Cardiac muscle cell (in vitro differentiated cells and primary cell): ENCODE results near the gene GREM2. TPM values are rescaled to one million over a fixed set of nuclear protein-coding genes. Genes with fewer than 3 reads are reported as not detected.

Source experiments
- DNase-seq, 2 donors: peaks; one replicate each; pipeline versions ENCODE4 v3.0.0 to v3.0.0-alpha.2; 2010 to 2017; ENCODE audit warnings: low read depth in 1 of 2, low spot score in 1 of 2
- H3K27ac ChIP-seq: fragments of 200-600 bp; sonication (generic); 2 replicates; pipeline ENCODE4 v1.5.1; 2016
- H3K27me3 ChIP-seq: fragments of 200-600 bp; sonication (generic); 2 replicates; pipeline ENCODE4 v1.6.0; 2016; ENCODE audit warnings: control low read depth
- H3K36me3 ChIP-seq: fragments of 200-600 bp; sonication (generic); 2 replicates; pipeline ENCODE4 v1.5.1; 2016; ENCODE audit warnings: control low read depth
- H3K4me1 ChIP-seq: fragments of 200-600 bp; sonication (generic); 2 replicates; pipeline ENCODE4 v1.8.1; 2017; ENCODE audit warnings: low read depth, mild to moderate bottlenecking, mixed run types
- H3K4me3 ChIP-seq: fragments of 200-600 bp; sonication (generic); 2 replicates; pipeline ENCODE4 v1.5.1; 2016; ENCODE audit warnings: mild to moderate bottlenecking
- H3K9me3 ChIP-seq: fragments of 200-600 bp; sonication (generic); 2 replicates; pipeline ENCODE4 v1.5.1; 2017; ENCODE audit warnings: low read depth, mild to moderate bottlenecking, control low read depth
- polyA plus RNA-seq: library from polyadenylated mRNA; unstranded; fragments of >200 nt; fragmentation: Nextera tagmentation; extraction: Ambion mirVana; gene quantifications from 2 replicates; pipeline ENCODE4 v1.2.1, GENCODE V29; 2016
- total RNA-seq: library from RNA; depleted of rRNA; stranded (reverse); fragments of >200 nt; gene quantifications from 2 replicates; pipeline ENCODE4 v1.2.3, GENCODE V29; 2016
- TF ChIP-seq, protein P1 (sequence below): IDR thresholded peaks from 2 replicates; pipeline ENCODE4 v1.5.1; 2012; ENCODE audit warnings: low read depth, mild to moderate bottlenecking, low read length

GREM2 gene
- total and polyA plus RNA-seq, 2 experiments from 2014 or later, result 10.5 to 17.2 TPM

DNA sequence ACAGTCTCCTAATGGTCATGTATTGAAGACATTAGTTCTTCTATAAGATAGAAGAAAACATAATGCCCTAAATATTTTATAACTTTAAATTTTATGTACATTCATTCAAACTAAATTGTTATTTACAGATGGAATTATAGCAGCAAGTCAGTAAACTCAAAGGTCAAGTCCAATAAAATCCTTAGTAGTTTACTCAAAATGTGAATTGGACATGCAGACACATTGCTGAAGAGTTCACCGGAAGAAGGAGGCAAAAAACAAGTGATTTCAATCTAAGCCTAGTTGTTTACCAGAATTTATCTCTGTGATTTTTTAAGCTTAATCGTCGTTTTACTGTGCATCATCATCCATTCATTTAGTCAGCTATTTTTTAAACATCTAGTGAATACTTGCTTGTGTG lies 149.7 kb downstream of the GREM2 start:
- no peak for DNase-seq
- TF ChIP-seq, protein P1, sequence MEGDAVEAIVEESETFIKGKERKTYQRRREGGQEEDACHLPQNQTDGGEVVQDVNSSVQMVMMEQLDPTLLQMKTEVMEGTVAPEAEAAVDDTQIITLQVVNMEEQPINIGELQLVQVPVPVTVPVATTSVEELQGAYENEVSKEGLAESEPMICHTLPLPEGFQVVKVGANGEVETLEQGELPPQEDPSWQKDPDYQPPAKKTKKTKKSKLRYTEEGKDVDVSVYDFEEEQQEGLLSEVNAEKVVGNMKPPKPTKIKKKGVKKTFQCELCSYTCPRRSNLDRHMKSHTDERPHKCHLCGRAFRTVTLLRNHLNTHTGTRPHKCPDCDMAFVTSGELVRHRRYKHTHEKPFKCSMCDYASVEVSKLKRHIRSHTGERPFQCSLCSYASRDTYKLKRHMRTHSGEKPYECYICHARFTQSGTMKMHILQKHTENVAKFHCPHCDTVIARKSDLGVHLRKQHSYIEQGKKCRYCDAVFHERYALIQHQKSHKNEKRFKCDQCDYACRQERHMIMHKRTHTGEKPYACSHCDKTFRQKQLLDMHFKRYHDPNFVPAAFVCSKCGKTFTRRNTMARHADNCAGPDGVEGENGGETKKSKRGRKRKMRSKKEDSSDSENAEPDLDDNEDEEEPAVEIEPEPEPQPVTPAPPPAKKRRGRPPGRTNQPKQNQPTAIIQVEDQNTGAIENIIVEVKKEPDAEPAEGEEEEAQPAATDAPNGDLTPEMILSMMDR, result no peak
- no peak overlapping the region for H3K27ac ChIP-seq

DNA sequence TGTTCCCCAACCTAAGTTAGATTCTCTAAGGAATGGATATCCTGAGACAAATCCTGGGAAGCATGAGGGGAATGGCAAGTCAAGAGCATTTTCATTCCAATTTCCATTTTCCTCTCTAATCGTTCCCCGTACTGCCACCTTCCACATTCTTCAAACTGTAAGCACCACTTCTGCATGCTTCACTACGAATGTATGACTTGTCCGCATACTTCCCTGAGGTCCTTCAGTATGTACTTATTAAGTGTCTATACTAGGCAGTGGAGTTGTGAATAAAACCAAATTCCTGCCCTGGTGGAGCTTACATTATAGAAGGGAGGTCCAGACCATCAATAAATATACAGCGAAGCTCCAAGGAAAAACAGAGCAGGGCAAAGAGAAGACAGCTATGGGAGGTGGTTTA lies 154.8 kb downstream of the GREM2 start:
- DNase-seq, result no peak
- Histone ChIP-seq H3K27me3 (no peaks in the 10 kb centered on the region), H3K36me3 (no peaks in the 10 kb centered on the region), H3K4me1 (peaks cover 4% of the 10 kb centered on the region), H3K27ac (no peak overlapping the region), H3K9me3 (no peaks in the 10 kb centered on the region), H3K4me3 (no peak overlapping the region)
- TF ChIP-seq, protein P1, result no peak

More for the DNA sequence above, 149.7 kb downstream of the GREM2 start:
- no peaks in the 10 kb centered on the region for H3K9me3 ChIP-seq
- H3K27me3 ChIP-seq, result no peaks in the 10 kb centered on the region
- no peaks in the 10 kb centered on the region for H3K36me3 ChIP-seq
- H3K4me3 ChIP-seq, result no peak overlapping the region
- H3K4me1 ChIP-seq, result peaks cover 25% of the 10 kb centered on the region

DNA sequence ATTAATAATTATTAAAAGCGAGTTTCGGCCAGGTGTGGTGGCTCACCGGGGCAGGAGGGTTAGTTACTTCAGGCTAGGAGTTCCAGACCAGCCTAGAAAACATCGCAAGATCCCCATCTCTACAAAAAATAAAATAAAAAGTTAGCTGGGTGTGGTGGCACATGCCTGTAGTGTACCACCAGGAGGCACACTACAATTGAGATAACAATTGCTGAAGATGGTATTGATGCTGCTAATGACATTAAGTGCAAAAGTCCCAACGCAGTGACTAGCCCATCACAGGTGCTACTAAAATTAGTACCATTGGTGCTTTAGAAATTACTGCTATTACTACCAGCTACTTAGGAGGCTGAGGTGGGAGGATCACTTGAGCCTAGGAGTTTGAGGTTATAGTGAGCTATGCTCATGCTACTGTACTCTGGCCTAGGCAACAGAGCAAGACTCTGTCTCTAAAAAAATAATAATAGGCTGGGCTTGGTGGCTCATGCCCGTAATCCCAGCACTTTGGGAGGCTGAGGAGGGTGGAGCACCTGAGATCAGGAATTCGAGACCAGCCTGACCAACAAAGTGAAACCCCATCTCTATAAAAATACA lies 156.6 kb downstream of the GREM2 start:
- DNase-seq, result peak in 1 of 2 donors; percentile 17
- no peaks in the 10 kb centered on the region for H3K9me3 ChIP-seq
- H3K36me3 ChIP-seq, result no peaks in the 10 kb centered on the region
- H3K4me3 ChIP-seq, result no peak overlapping the region
- peaks cover 4% of the 10 kb centered on the region for H3K4me1 ChIP-seq
- TF ChIP-seq, protein P1, result peak; percentile 46
- H3K27ac ChIP-seq, result no peak overlapping the region
- H3K27me3 ChIP-seq, result no peaks in the 10 kb centered on the region

DNA sequence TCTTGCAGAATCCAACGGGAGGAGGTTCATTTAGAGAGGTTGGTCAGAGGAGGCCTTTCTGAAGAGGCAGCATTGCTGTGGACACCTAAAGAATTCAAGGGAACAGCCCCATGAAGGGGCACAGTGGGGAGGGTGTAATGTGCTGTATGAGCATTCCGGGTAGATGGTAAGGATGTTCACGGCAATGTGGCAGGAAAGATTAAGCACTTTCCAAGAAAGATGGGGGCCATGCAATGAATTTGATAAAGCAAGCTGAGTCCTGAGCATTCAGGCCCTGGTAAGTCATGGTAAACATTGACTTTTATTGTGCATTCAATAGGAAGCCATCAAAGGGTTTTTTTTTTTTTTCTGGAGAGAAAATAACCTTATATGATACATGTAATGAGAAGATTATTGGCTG lies 166.6 kb downstream of the GREM2 start:
- TF ChIP-seq, protein P1, result no peak
- Histone ChIP-seq H3K4me3 (no peak overlapping the region), H3K27ac (no peak overlapping the region), H3K4me1 (no peaks in the 10 kb centered on the region), H3K27me3 (no peaks in the 10 kb centered on the region), H3K9me3 (no peaks in the 10 kb centered on the region), H3K36me3 (no peaks in the 10 kb centered on the region)
- no peak for DNase-seq

DNA sequence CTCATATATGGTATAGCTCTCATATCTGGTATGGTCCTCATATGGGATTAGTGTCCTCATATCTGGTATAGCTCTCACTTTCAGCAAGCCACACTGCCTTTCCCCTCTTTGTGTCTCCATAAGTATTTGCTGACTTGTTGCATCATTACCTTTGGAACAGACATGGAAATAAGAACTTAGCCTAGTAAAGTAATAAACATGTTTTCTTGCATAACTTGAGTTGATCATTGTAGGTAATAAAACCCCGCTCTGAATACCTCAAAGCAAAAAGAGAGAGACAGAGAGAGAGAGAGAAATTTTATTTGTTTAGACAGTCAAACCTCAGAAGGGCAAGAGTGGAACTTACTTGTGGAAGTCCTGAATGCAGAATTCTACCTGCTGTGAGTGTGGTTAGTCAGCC lies 170.3 kb downstream of the GREM2 start:
- DNase-seq, result no peak
- Histone ChIP-seq H3K27ac (no peak overlapping the region), H3K4me3 (no peak overlapping the region), H3K27me3 (no peaks in the 10 kb centered on the region), H3K36me3 (no peaks in the 10 kb centered on the region), H3K4me1 (no peaks in the 10 kb centered on the region), H3K9me3 (no peaks in the 10 kb centered on the region)
- TF ChIP-seq, protein P1, result no peak
